ENCODE measurements around the gene MCEE. TPM values are rescaled to one million over a fixed set of nuclear protein-coding genes. Genes with fewer than 3 reads are reported as not detected.

Gene MCEE
- total RNA-seq, 1 donor from 2014 or later = 9.9 TPM

- H3K27me3 Mint-ChIP-seq (ENCODE audit: low read depth) = no peaks in the 10 kb centered on the region
- H3K4me3 Mint-ChIP-seq = no peak overlapping the region
- H3K27ac Mint-ChIP-seq (ENCODE audit: unreplicated experiment) = no peak overlapping the region
- H3K4me1 Mint-ChIP-seq = peaks cover 13% of the 10 kb centered on the region
- H3K36me3 Mint-ChIP-seq (ENCODE audit: low read depth) = no peaks in the 10 kb centered on the region
- no peak for TF ChIP-seq CTCF (conservative IDR thresholded peaks at IDR 0.05)
- DNase-seq (ENCODE audit: low read depth, low spot score) = no peak
- no peaks in the 10 kb centered on the region for H3K9me3 Mint-ChIP-seq
These were observed 26.5 kb upstream of the MCEE start for GRCh38 chr2:71156573-71156972.

GRCh38 chr2:71155846-71156245, 25.8 kb upstream of the MCEE start:
- no peak for TF ChIP-seq CTCF (conservative IDR thresholded peaks at IDR 0.05)
- Mint-ChIP-seq H3K27me3 (ENCODE audit: low read depth) (no peaks in the 10 kb centered on the region), H3K4me3 (no peak overlapping the region), H3K9me3 (no peaks in the 10 kb centered on the region), H3K27ac (ENCODE audit: unreplicated experiment) (no peak overlapping the region), H3K36me3 (ENCODE audit: low read depth) (peaks cover 2% of the 10 kb centered on the region), H3K4me1 (peaks cover 13% of the 10 kb centered on the region)
- no peak for DNase-seq (ENCODE audit: low read depth, low spot score)

GRCh38 chr2:71154798-71155197, 24.8 kb upstream of the MCEE start:
- Mint-ChIP-seq H3K9me3 (no peaks in the 10 kb centered on the region), H3K4me1 (peaks cover 13% of the 10 kb centered on the region), H3K36me3 (ENCODE audit: low read depth) (peaks cover 3% of the 10 kb centered on the region), H3K27me3 (ENCODE audit: low read depth) (no peaks in the 10 kb centered on the region), H3K27ac (ENCODE audit: unreplicated experiment) (no peak overlapping the region), H3K4me3 (no peak overlapping the region)
- no peak for DNase-seq (ENCODE audit: low read depth, low spot score)
- no peak for TF ChIP-seq CTCF (conservative IDR thresholded peaks at IDR 0.05)

GRCh38 chr2:71154279-71154678, 24.2 kb upstream of the MCEE start:
- Mint-ChIP-seq H3K9me3 (no peaks in the 10 kb centered on the region), H3K36me3 (ENCODE audit: low read depth) (peaks cover 3% of the 10 kb centered on the region), H3K4me3 (no peak overlapping the region), H3K27ac (ENCODE audit: unreplicated experiment) (no peak overlapping the region), H3K4me1 (peaks cover 13% of the 10 kb centered on the region), H3K27me3 (ENCODE audit: low read depth) (no peaks in the 10 kb centered on the region)
- TF ChIP-seq CTCF (conservative IDR thresholded peaks at IDR 0.05) = no peak
- no peak for DNase-seq (ENCODE audit: low read depth, low spot score)

GRCh38 chr2:71153585-71154224, 23.7 kb upstream of the MCEE start:
- Mint-ChIP-seq H3K27me3 (ENCODE audit: low read depth) (no peaks in the 10 kb centered on the region), H3K9me3 (no peaks in the 10 kb centered on the region), H3K27ac (ENCODE audit: unreplicated experiment) (no peak overlapping the region), H3K36me3 (ENCODE audit: low read depth) (peaks cover 3% of the 10 kb centered on the region), H3K4me3 (no peak overlapping the region), H3K4me1 (peaks cover 13% of the 10 kb centered on the region)
- DNase-seq (ENCODE audit: low read depth, low spot score) = no peak
- no peak for TF ChIP-seq CTCF (conservative IDR thresholded peaks at IDR 0.05)

All from neural crest cell (in vitro differentiated cells).